Measurements from ENCODE around the gene SUGCT.

Gene SUGCT

DNA sequence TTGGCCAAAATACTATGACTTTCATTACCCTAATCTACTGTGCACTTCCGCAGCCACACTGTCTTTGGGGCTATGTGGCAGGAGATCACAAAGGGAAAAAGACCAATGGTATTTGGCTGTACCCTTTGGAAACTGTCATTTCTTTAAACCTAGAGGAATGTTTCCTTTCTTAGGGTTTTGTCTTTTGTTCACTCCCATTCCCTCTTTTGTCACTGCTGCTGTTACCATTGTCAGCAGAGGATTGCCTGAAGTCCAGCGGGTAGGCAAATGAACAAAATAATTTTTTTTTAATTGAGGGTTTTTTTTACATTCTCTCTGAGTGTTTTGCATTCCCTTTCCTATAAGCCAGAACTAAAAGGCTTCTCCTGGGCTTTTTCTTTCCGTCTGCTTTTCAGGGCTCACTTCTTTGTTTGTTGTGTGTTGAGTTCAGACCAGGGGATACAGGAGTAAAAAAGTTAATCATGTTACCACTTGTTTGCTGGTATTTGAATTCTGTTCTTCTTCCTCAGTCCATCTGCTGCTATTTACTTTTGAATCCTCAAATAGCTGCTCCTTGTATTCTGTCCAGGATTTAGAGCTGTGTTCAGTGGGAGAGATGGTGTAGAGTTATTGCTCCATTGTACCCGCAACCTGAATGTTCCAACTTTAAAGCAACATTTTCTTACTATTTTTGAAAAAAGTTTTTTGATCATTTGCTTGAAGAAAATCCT is 374.6 kb downstream of the SUGCT start:
- H3K36me3 ChIP-seq (replicated peaks): no peaks in the 10 kb centered on the region
- no peaks in the 10 kb centered on the region for H3K27me3 ChIP-seq (replicated peaks)
- in situ Hi-C loops (cut with HindIII; ENCODE audit: low pct_ligation_motif_present, low sequenced_read_pairs): no loop called here
- no peak for TF ChIP-seq CTCF (IDR thresholded peaks at IDR 0.05; ENCODE audit: low read depth, low read length, missing control alignments)
- H3K4me3 ChIP-seq (ENCODE audit: low read depth, low read length): no peak overlapping the region
- DNase-seq: no peak
- H3K27ac ChIP-seq: no peak overlapping the region

- no peak overlapping the region for H3K27ac ChIP-seq
- DNase-seq: no peak
- TF ChIP-seq CTCF (IDR thresholded peaks at IDR 0.05; ENCODE audit: low read depth, low read length, missing control alignments): no peak
- H3K36me3 ChIP-seq (replicated peaks): no peaks in the 10 kb centered on the region
- no peak overlapping the region for H3K4me3 ChIP-seq (ENCODE audit: low read depth, low read length)
- H3K27me3 ChIP-seq (replicated peaks): no peaks in the 10 kb centered on the region
- in situ Hi-C loops (cut with HindIII; ENCODE audit: low pct_ligation_motif_present, low sequenced_read_pairs): no loop called here
Measured at GRCh38 chr7:40516376-40516775, 381.6 kb downstream of the SUGCT start.

DNA sequence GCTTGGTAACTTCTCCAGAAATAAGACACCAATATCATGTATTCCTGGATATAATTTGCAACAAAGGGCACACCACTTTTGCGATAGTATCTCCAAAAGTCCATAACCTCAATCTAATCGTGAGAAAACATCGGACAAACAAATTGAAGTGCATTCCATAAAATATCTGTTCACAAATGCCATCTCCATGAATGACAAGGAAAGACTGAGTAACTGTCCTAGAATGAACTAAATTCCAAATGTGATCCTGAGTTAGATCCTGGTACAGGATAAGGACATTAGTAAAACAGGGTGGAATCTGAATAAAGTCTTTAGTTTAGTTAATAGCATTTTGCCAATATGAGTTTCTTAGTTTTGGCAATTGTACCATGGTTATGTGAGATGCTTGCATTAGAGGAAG is 384.2 kb downstream of the SUGCT start:
- no peak overlapping the region for H3K4me3 ChIP-seq (ENCODE audit: low read depth, low read length)
- TF ChIP-seq CTCF (IDR thresholded peaks at IDR 0.05; ENCODE audit: low read depth, low read length, missing control alignments): no peak
- DNase-seq: no peak
- in situ Hi-C loops (cut with HindIII; ENCODE audit: low pct_ligation_motif_present, low sequenced_read_pairs): no loop called here
- H3K36me3 ChIP-seq (replicated peaks): no peaks in the 10 kb centered on the region
- H3K27me3 ChIP-seq (replicated peaks): no peaks in the 10 kb centered on the region
- no peak overlapping the region for H3K27ac ChIP-seq

DNA sequence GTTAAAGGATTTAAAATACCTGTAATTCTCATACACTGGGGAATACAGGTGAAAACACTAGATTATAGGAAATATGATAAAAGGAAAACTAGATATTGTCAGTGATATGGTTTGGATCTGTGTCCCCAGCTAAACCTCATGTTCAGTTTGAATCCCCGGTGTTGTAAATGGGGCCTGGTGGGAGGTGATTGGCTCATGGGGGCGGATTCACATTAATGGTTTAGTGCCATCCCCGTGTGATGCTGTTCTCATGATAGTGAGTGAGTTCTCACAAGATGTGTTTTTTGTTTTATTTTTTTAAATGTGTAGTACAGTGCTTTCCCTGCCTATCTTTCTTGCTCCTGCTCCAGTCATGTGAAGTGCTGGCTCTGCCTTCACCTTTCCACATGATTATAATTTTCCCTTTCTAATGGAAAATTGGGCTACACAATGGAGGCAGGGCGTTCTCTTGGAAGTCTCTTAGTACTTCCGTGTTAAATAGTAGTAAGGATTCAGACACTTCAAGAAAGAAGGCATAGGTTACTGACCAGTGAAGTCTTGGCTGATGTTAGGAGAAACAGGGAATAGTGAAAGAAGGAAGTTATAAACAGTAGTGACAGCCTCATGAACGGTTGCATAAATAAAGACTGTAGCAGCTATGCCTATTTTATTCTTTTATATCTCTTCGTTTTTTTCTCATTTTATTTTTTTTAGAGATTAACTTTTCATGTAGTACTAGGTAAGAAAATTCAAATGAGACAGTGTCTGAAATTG is 386.4 kb downstream of the SUGCT start:
- TF ChIP-seq CTCF (IDR thresholded peaks at IDR 0.05; ENCODE audit: low read depth, low read length, missing control alignments): no peak
- DNase-seq: no peak
- no peaks in the 10 kb centered on the region for H3K36me3 ChIP-seq (replicated peaks)
- no peak overlapping the region for H3K27ac ChIP-seq
- in situ Hi-C loops (cut with HindIII; ENCODE audit: low pct_ligation_motif_present, low sequenced_read_pairs): no loop called here
- no peaks in the 10 kb centered on the region for H3K27me3 ChIP-seq (replicated peaks)
- H3K4me3 ChIP-seq (ENCODE audit: low read depth, low read length): no peak overlapping the region

- no peak overlapping the region for H3K4me3 ChIP-seq (ENCODE audit: low read depth, low read length)
- H3K27me3 ChIP-seq (replicated peaks): no peaks in the 10 kb centered on the region
- in situ Hi-C loops (cut with HindIII; ENCODE audit: low pct_ligation_motif_present, low sequenced_read_pairs): no loop called here
- DNase-seq: no peak
- no peak for TF ChIP-seq CTCF (IDR thresholded peaks at IDR 0.05; ENCODE audit: low read depth, low read length, missing control alignments)
- no peaks in the 10 kb centered on the region for H3K36me3 ChIP-seq (replicated peaks)
- H3K27ac ChIP-seq: no peak overlapping the region
Measured at GRCh38 chr7:40525764-40526163, 391.0 kb downstream of the SUGCT start.
